Stimulated activated naive CD8-positive, alpha-beta T cell treated with anti-CD3 and anti-CD28 coated beads, Interleukin-15, Interleukin-2, amounts not matched to agents 100 ng/mL and 50 ng/mL, for 24 hours (primary cell): ENCODE results near the gene CCNC.
"Not testable (repeated sequence)": the region's sequence is repeated elsewhere in the genome, so short reads cannot be mapped to it uniquely, and the experiment has no call there.

ENCODE experiments used
- H3K27ac Mint-ChIP-seq: one replicate; pipeline ENCODE4 v1.8.0; 2021; ENCODE audit warnings: mild to moderate bottlenecking, mixed read lengths
- H3K27me3 Mint-ChIP-seq: one replicate; pipeline ENCODE4 v1.8.0; 2021; ENCODE audit warnings: mixed read lengths
- H3K36me3 Mint-ChIP-seq: one replicate; pipeline ENCODE4 v1.8.0; 2021; ENCODE audit warnings: low read depth, mixed read lengths
- H3K4me1 Mint-ChIP-seq: one replicate; pipeline ENCODE4 v1.8.0; 2021; ENCODE audit warnings: low read depth, mixed read lengths
- H3K4me3 Mint-ChIP-seq: one replicate; pipeline ENCODE4 v1.8.0; 2021; ENCODE audit warnings: mild to moderate bottlenecking, mixed read lengths
- H3K9me3 Mint-ChIP-seq: one replicate; pipeline ENCODE4 v1.8.0; 2021; ENCODE audit warnings: mixed read lengths

Gene CCNC

GRCh38 chr6:99605911-99606655 lies 37.6 kb upstream of the CCNC start:
- H3K4me1 Mint-ChIP-seq: peaks cover 39% of the 10 kb centered on the region
- H3K9me3 Mint-ChIP-seq: peaks cover 4% of the 10 kb centered on the region
- no peaks in the 10 kb centered on the region for H3K36me3 Mint-ChIP-seq
- peaks cover 90% of the 10 kb centered on the region for H3K27me3 Mint-ChIP-seq
- no peak overlapping the region for H3K27ac Mint-ChIP-seq
- H3K4me3 Mint-ChIP-seq: no peak overlapping the region

GRCh38 chr6:99605074-99605734 lies 36.7 kb upstream of the CCNC start:
- Mint-ChIP-seq H3K27me3 (peaks cover 90% of the 10 kb centered on the region), H3K36me3 (no peaks in the 10 kb centered on the region), H3K9me3 (peaks cover 4% of the 10 kb centered on the region), H3K4me1 (peaks cover 30% of the 10 kb centered on the region), H3K4me3 (no peak overlapping the region), H3K27ac (peak overlapping the region; percentile 26)

GRCh38 chr6:99604166-99605073 lies 36.0 kb upstream of the CCNC start:
- Mint-ChIP-seq H3K27ac (peak overlapping the region; percentile 26), H3K9me3 (no peaks in the 10 kb centered on the region), H3K36me3 (no peaks in the 10 kb centered on the region), H3K27me3 (peaks cover 90% of the 10 kb centered on the region), H3K4me1 (peaks cover 26% of the 10 kb centered on the region), H3K4me3 (peak overlapping the region; percentile 56)

- Mint-ChIP-seq H3K4me3 (peak overlapping the region; percentile 56), H3K36me3 (no peaks in the 10 kb centered on the region), H3K27ac (no peak overlapping the region), H3K9me3 (no peaks in the 10 kb centered on the region), H3K4me1 (peaks cover 26% of the 10 kb centered on the region), H3K27me3 (peaks cover 90% of the 10 kb centered on the region)
Observed at GRCh38 chr6:99603421-99604165, 35.1 kb upstream of the CCNC start.

- Mint-ChIP-seq H3K27ac (no peak overlapping the region), H3K4me1 (peaks cover 26% of the 10 kb centered on the region), H3K36me3 (no peaks in the 10 kb centered on the region), H3K4me3 (peak overlapping the region; percentile 67), H3K9me3 (no peaks in the 10 kb centered on the region), H3K27me3 (peaks cover 90% of the 10 kb centered on the region)
Observed at GRCh38 chr6:99602520-99603420, 34.3 kb upstream of the CCNC start.

GRCh38 chr6:99594696-99595095 lies 26.2 kb upstream of the CCNC start:
- H3K27ac Mint-ChIP-seq, H3K36me3 Mint-ChIP-seq, H3K9me3 Mint-ChIP-seq, H3K4me3 Mint-ChIP-seq: not testable (repeated sequence)
- H3K4me1 Mint-ChIP-seq: peaks cover 14% of the 10 kb centered on the region
- peaks cover 87% of the 10 kb centered on the region for H3K27me3 Mint-ChIP-seq

GRCh38 chr6:99592900-99593299 lies 24.4 kb upstream of the CCNC start:
- Mint-ChIP-seq H3K9me3 (peaks cover 6% of the 10 kb centered on the region), H3K27me3 (peaks cover 87% of the 10 kb centered on the region), H3K27ac (no peak overlapping the region), H3K4me1 (peaks cover 23% of the 10 kb centered on the region), H3K4me3 (no peak overlapping the region), H3K36me3 (no peaks in the 10 kb centered on the region)

GRCh38 chr6:99591673-99592364 lies 23.4 kb upstream of the CCNC start:
- H3K27me3 Mint-ChIP-seq: peaks cover 81% of the 10 kb centered on the region
- H3K4me3 Mint-ChIP-seq: no peak overlapping the region
- H3K4me1 Mint-ChIP-seq: peaks cover 23% of the 10 kb centered on the region
- no peak overlapping the region for H3K27ac Mint-ChIP-seq
- no peaks in the 10 kb centered on the region for H3K36me3 Mint-ChIP-seq
- peaks cover 6% of the 10 kb centered on the region for H3K9me3 Mint-ChIP-seq

- Mint-ChIP-seq H3K4me3 (no peak overlapping the region), H3K9me3 (peaks cover 6% of the 10 kb centered on the region), H3K27ac (no peak overlapping the region), H3K4me1 (peaks cover 23% of the 10 kb centered on the region), H3K36me3 (no peaks in the 10 kb centered on the region), H3K27me3 (peaks cover 77% of the 10 kb centered on the region)
Observed at GRCh38 chr6:99590728-99591672, 22.5 kb upstream of the CCNC start.

GRCh38 chr6:99589907-99590493 lies 21.5 kb upstream of the CCNC start:
- Mint-ChIP-seq H3K4me1 (peaks cover 23% of the 10 kb centered on the region), H3K9me3 (no peaks in the 10 kb centered on the region), H3K27ac (peak overlapping the region; percentile 19), H3K27me3 (peaks cover 77% of the 10 kb centered on the region), H3K4me3 (peak overlapping the region; percentile 9), H3K36me3 (no peaks in the 10 kb centered on the region)

- Mint-ChIP-seq H3K4me1 (peaks cover 23% of the 10 kb centered on the region), H3K9me3 (no peaks in the 10 kb centered on the region), H3K27ac (no peak overlapping the region), H3K27me3 (peaks cover 78% of the 10 kb centered on the region), H3K36me3 (no peaks in the 10 kb centered on the region), H3K4me3 (peak overlapping the region; percentile 83)
Observed at GRCh38 chr6:99589290-99589672, 20.8 kb upstream of the CCNC start.

GRCh38 chr6:99588618-99589289 lies 20.3 kb upstream of the CCNC start:
- Mint-ChIP-seq H3K27ac (no peak overlapping the region), H3K4me3 (peak overlapping the region; percentile 83), H3K27me3 (peaks cover 74% of the 10 kb centered on the region), H3K9me3 (no peaks in the 10 kb centered on the region), H3K36me3 (no peaks in the 10 kb centered on the region), H3K4me1 (peaks cover 23% of the 10 kb centered on the region)
